Esophagus squamous epithelium (tissue), 5 donors: ENCODE data around the gene TUT7. TPM values are rescaled to one million over a fixed set of nuclear protein-coding genes. Genes with fewer than 3 reads are reported as not detected.
"Not testable (repeated sequence)": the region's sequence is repeated elsewhere in the genome, so short reads cannot be mapped to it uniquely, and the experiment has no call there.

Experiments
- DNase-seq: peaks from one replicate; lab custom pipeline; 2025; lab: John Stamatoyannopoulos, UW
- H3K27ac ChIP-seq, 4 donors: fragments of 200-600 bp; sonication (generic); one replicate each; pipeline ENCODE4 v1.5.1; 2016 to 2019; ENCODE audit warnings: mild to moderate bottlenecking in 1 of 4
- H3K27me3 ChIP-seq, 4 donors: fragments of 200-600 bp; sonication (generic); 1 replicate in 3 of 4; 2 replicates in 1 of 4; pipeline versions ENCODE4 v1.5.1 to v1.6.0; 2017 to 2021; ENCODE audit warnings: antibody characterized with exemption in 1 of 4
- H3K36me3 ChIP-seq, 3 donors: fragments of 200-600 bp; sonication (generic); one replicate each; pipeline ENCODE4 v1.5.1; 2016 to 2019
- H3K4me1 ChIP-seq, 3 donors: fragments of 200-600 bp; sonication (generic); one replicate each; pipeline ENCODE4 v1.5.1; 2017 to 2019
- H3K4me3 ChIP-seq, 4 donors: fragments of 200-600 bp; sonication (generic); 1 replicate in 3 of 4; 2 replicates in 1 of 4; pipeline ENCODE4 v1.5.1; 2016 to 2019; ENCODE audit warnings: mild to moderate bottlenecking in 2 of 4, moderate library complexity in 1 of 4
- H3K9me3 ChIP-seq, 3 donors: fragments of 200-600 bp; sonication (generic); one replicate each; pipeline ENCODE4 v1.5.1; 2016 to 2019
- CTCF ChIP-seq, 6 experiments: fragments of 450-650 bp in 4 of 6; fragments of 200-600 bp in 2 of 6; sonication (generic) in 2 of 6; IDR thresholded peaks; one replicate each; pipeline ENCODE4 v1.5.1; 2016 to 2019; ENCODE audit warnings: antibody characterized with exemption in 6 of 6, mild to moderate bottlenecking in 4 of 6, moderate library complexity in 4 of 6
- POLR2A ChIP-seq, 4 donors: fragments of 450-650 bp; IDR thresholded peaks; one replicate each; pipeline ENCODE4 v1.6.1; 2017; ENCODE audit warnings: antibody characterized with exemption in 4 of 4, mild to moderate bottlenecking in 4 of 4, moderate library complexity in 3 of 4
- WGBS, 2 donors: methylation state at CpG; one replicate each; pipeline ENCODE4 v1.1.5; 2018; 5-methylcytosine and 5-hydroxymethylcytosine counted together
- intact Hi-C: fragments of 100-400 bp; cut with DNase I; formaldehyde crosslinking; loops from one replicate; pipeline ENCODE4 v1.15.0; 2022
- total RNA-seq, 4 donors: library from RNA; depleted of rRNA; stranded (reverse); fragments of >200 nt; gene quantifications; one replicate each; pipeline ENCODE4 v1.1.0, GENCODE V29; 2016
- donor health status: DM: yes; HTN: yes; CAD: no.

The TUT7 gene, protein sequence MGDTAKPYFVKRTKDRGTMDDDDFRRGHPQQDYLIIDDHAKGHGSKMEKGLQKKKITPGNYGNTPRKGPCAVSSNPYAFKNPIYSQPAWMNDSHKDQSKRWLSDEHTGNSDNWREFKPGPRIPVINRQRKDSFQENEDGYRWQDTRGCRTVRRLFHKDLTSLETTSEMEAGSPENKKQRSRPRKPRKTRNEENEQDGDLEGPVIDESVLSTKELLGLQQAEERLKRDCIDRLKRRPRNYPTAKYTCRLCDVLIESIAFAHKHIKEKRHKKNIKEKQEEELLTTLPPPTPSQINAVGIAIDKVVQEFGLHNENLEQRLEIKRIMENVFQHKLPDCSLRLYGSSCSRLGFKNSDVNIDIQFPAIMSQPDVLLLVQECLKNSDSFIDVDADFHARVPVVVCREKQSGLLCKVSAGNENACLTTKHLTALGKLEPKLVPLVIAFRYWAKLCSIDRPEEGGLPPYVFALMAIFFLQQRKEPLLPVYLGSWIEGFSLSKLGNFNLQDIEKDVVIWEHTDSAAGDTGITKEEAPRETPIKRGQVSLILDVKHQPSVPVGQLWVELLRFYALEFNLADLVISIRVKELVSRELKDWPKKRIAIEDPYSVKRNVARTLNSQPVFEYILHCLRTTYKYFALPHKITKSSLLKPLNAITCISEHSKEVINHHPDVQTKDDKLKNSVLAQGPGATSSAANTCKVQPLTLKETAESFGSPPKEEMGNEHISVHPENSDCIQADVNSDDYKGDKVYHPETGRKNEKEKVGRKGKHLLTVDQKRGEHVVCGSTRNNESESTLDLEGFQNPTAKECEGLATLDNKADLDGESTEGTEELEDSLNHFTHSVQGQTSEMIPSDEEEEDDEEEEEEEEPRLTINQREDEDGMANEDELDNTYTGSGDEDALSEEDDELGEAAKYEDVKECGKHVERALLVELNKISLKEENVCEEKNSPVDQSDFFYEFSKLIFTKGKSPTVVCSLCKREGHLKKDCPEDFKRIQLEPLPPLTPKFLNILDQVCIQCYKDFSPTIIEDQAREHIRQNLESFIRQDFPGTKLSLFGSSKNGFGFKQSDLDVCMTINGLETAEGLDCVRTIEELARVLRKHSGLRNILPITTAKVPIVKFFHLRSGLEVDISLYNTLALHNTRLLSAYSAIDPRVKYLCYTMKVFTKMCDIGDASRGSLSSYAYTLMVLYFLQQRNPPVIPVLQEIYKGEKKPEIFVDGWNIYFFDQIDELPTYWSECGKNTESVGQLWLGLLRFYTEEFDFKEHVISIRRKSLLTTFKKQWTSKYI (N-terminal part only)
- 10 to 100 TPM; 34.3 to 71.0 (median 54.9) TPM for total RNA-seq

DNA sequence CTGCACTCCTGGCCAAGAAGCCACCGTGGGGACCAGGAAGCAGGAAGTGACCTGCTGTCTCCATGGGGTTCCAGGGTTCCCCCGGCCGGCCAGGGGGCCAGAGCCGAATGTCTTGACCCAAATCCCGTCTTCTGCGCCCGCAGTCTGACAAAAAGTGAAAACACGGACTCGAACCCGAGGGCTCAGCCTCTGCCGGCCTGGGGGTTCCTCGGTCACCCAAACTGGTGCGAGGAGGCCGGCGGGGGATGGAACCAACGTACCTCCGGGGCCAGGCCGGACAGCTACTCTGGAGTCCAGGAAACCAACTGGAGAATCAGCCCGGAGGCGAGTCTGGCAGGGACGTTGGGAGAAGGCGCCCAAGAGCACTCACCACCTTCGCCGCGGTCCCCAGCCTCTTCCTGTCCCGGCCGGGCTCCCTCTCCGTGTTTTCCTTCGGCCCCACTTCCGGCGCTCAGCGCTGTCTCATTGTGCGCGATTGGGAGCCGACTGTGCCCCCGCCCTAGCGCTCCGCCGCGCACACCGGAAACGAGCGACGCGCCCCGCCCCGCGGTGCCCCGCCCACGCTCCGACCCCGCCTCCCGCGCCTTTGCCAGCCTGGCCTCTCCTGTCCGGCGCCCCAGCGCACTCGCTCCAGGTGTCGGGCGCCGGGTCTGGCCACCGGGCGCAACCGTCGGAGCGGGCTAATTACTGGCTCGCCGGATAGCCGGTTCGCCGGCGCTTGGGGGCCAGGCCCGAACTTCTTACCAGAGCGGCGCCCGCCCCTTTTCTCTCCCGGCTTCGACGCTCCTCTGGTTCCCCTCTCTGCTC is at the start of gene TUT7:
TUT7 (minus strand) TSS at position 400 of the 807 bp plus-strand sequence. CDS start 1,211 bp downstream, outside the sequence.
- Histone ChIP-seq H3K36me3 (peaks cover 0 to 32% (median 0%) of the 10 kb centered on the region in 3 donors), H3K27me3 (no peaks in the 10 kb centered on the region), H3K4me1 (peaks cover 0 to 61% (median 39%) of the 10 kb centered on the region in 3 donors), H3K4me3 (peak within 1 kb of the TSS; percentile 81 to 98 (median 88)), H3K27ac (peak within 1 kb of the TSS; percentile 96 to 99 (median 99)), H3K9me3 (no peaks in the 10 kb centered on the region)
- TF ChIP-seq POLR2A (IDR thresholded peaks at IDR 0.05) (peak in 3 of 4 donors; percentile 70 to 92 (median 82)), CTCF (IDR thresholded peaks at IDR 0.05) (peak in 1 of 6 experiments; percentile 5)
- intact Hi-C loops, result loop anchor here (10.0 kb wide), 1 partner anchor 69 kb away; the partner anchor contains the start of gene ISCA1
- 0% methylated on average over 3 to 32 of the region's 79 CpGs for WGBS, 2 donors
- DNase-seq, result peak; percentile 71

DNA sequence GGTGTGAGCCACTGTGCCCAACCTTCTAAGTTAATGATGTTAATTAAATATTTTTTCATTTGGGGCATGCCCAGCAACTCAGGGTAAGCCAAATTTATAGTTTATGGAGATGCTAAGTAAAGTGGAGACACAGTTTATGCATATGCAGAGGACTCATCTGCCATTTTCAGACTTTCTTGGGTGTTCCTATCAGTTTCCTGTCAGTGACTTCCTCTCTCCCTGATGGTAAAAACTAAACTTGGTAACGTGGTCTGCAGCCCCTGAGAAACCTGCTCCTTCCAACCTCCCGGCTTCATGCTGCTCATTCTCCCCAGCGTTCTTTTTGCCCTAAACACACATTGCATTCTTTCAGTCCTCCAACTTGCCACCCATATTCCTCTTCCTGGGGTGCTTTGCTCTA is 48.4 kb upstream of the TUT7 start:
- Histone ChIP-seq H3K4me1 (peaks cover 14 to 31% (median 23%) of the 10 kb centered on the region in 3 donors), H3K36me3 (no peaks in the 10 kb centered on the region), H3K27ac (no peak overlapping the region), H3K4me3 (no peak overlapping the region), H3K27me3 (no peaks in the 10 kb centered on the region), H3K9me3 (no peaks in the 10 kb centered on the region)
- 60 to 71% methylated on average over 3 of the region's 3 CpGs for WGBS, 2 donors
- no peak for DNase-seq
- intact Hi-C loops, result no loop called here
- TF ChIP-seq POLR2A (IDR thresholded peaks at IDR 0.05) (no peak), CTCF (IDR thresholded peaks at IDR 0.05) (no peak)

GRCh38 chr9:86396412-86396811 is 42.2 kb upstream of the TUT7 start:
- WGBS, 2 donors, result 74 to 82% methylated on average over 2 of the region's 2 CpGs
- no peaks in the 10 kb centered on the region for H3K36me3 ChIP-seq
- intact Hi-C loops, result no loop called here
- TF ChIP-seq CTCF (IDR thresholded peaks at IDR 0.05) (no peak), POLR2A (IDR thresholded peaks at IDR 0.05) (no peak)
- H3K9me3 ChIP-seq, result no peaks in the 10 kb centered on the region
- no peaks in the 10 kb centered on the region for H3K4me1 ChIP-seq
- H3K27me3 ChIP-seq, result no peaks in the 10 kb centered on the region
- H3K27ac ChIP-seq, result no peak overlapping the region
- no peak for DNase-seq
- H3K4me3 ChIP-seq, result no peak overlapping the region

GRCh38 chr9:86390184-86390583 is 36.0 kb upstream of the TUT7 start:
- H3K27me3 ChIP-seq, H3K4me1 ChIP-seq, DNase-seq, intact Hi-C loops, H3K9me3 ChIP-seq, H3K27ac ChIP-seq, H3K36me3 ChIP-seq, H3K4me3 ChIP-seq: not testable (repeated sequence)
- WGBS, 2 donors, result 65% methylated on average over 2 to 3 of the region's 4 CpGs
